HG03520 (cell line): ENCODE results near the gene PGRMC2.
"Not testable (repeated sequence)": the region's sequence is repeated elsewhere in the genome, so short reads cannot be mapped to it uniquely, and the experiment has no call there.

Experiments used
- ATAC-seq: cut with Tn5 transposase; IDR thresholded peaks from one replicate; pipeline ENCODE4 v1.9.1; 2021; ENCODE audit warnings: mild to moderate bottlenecking, moderate library complexity; ENCODE audit not compliant: unreplicated experiment

PGRMC2 gene

GRCh38 chr4:128271551-128271950 is 16.1 kb downstream of the PGRMC2 start:
- no peak for ATAC-seq

DNA sequence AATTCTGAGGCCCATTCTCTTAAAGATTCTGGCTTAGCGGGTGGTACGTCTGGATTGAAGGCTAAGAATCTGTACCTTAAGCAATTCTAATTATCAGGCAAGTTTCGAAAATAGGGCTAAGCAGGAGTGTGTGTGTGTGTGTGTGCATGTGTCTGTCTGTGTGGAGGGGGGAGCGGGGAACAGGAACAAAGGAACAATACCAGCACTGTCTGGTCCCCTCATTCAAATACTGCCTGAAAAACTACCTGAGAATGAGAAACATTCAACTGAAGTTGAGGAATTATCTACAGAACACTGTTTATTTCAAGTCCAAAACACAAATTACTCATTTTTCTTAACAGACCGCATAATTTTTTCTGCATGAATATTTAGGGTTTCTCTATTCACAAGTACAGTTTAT is 18.6 kb downstream of the PGRMC2 start:
- no peak for ATAC-seq

DNA sequence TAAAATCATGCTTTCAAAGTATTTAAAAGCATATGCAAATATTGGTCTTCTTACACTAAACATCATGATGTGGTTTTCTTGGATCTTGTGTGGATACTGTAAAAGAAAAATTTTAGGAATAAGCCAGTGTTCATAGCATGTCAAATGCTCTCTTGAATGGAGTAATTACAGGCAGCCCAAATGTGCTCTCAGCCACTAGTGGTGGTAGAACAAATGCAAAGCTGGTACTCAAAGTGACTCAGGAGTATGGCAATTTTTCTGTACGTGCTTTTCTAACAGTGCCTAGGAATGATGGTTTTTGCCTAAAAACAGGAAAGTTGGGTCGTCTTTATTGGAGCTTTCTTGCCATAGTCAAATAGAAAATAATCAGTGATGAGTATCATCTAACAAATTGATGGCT is 19.9 kb downstream of the PGRMC2 start:
- ATAC-seq = no peak

- not testable (repeated sequence) for ATAC-seq
These were observed 20.4 kb downstream of the PGRMC2 start for GRCh38 chr4:128267171-128267570.

GRCh38 chr4:128265550-128265949 is 22.1 kb downstream of the PGRMC2 start:
- not testable (repeated sequence) for ATAC-seq

DNA sequence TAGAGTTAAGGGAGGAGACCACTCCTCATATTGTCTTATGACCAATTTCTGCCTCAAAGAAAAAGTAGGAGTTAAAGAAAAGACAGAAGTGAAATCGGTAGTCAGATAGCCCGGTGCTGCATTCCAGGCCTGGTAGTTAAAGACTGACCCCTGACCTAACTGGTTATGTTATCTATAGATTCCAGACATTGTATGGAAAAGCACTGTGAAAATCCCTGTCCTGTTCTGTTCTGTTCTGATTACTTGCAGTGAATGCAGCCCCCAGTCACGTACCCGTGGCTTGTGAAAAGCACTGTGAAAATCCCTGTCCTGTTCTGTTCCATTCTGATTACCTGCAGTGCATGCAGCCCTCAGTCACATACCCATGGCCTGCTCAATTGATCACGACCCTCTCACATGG is 27.7 kb downstream of the PGRMC2 start:
- not testable (repeated sequence) for ATAC-seq

GRCh38 chr4:128258166-128258565 is 29.4 kb downstream of the PGRMC2 start:
- ATAC-seq = not testable (repeated sequence)

DNA sequence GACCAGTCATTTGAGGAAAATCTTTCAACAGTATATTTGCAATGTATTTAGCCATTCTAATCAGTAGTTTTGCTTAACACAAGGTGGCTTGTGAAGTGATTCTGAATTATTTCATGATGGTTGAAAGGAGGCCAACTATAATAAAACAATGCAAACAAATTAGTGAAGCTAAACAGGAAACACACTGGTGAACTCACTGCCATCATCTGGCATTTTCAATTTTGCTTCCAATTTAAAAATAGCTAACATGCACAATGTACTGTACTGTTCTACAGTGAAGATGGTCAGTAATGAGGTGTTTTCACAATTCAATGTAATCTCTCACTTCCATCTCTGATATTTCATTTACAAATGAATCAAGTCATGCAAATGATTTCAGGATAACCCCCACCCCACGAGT is 31.1 kb downstream of the PGRMC2 start:
- ATAC-seq = no peak

DNA sequence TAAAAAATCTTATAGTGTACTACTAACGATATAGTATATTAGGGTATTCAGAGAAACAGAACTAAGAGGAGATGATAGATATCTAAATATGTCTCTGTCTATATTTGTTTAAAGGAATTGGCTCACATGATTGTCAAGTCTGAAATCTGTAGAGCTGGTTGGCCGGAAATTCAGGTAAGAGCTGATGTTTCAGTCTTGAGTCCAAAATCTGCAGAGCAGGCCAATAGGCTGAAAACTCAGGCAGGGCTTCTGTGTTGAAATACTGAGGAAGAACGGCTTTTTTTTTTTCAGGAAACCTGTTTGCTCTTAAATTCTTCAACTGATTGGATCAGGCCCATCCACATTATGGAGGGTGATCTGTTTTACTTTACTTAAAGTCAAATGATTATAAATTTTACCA is 31.7 kb downstream of the PGRMC2 start:
- ATAC-seq = no peak

GRCh38 chr4:128249787-128250668 is 37.6 kb downstream of the PGRMC2 start:
- no peak for ATAC-seq

GRCh38 chr4:128247906-128248305 is 39.7 kb downstream of the PGRMC2 start:
- no peak for ATAC-seq

DNA sequence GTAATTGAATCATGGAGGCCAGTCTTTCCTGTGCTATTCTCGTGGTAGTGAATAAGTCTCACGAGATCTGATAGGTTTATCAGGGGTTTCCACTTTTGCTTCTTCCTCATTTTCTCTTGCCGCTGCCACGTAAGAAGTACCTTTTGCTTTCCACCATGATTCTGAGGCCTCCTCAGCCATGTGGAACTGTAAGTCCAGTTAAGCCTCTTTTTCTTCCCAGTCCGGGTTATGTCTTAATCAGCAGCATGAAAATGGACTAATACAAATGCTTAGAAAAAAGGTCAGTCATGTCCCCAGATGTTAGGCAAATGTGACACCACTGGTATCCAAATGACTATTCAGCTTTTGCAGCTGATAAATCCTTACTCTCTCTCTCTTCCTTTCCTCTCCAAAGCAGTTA is 42.2 kb downstream of the PGRMC2 start:
- not testable (repeated sequence) for ATAC-seq

GRCh38 chr4:128244379-128244778 is 43.2 kb downstream of the PGRMC2 start:
- ATAC-seq = no peak

GRCh38 chr4:128242601-128243000 is 45.0 kb downstream of the PGRMC2 start:
- ATAC-seq = no peak

- ATAC-seq = no peak
These were observed 45.6 kb downstream of the PGRMC2 start for GRCh38 chr4:128241981-128242380.

- no peak for ATAC-seq
These were observed 46.1 kb downstream of the PGRMC2 start for GRCh38 chr4:128241425-128241913.

DNA sequence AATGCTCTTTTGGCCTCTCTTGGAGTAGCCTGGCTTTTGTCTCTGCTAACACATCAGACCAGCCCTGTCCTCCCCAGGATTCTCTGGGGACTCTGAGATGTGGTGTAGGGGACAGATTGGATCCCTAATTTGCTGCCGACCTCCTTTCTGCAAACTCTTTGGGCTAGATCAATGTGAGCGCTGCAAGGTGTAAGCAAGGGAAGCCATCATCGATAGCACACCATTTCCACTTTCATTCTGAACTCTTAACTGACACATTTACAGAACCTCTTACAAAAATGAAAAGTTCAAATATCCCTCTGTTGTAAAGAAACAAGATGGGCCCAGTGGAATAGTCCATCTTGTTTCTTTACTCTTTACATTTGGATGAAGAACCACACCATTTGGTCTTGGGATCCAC is 46.6 kb downstream of the PGRMC2 start:
- no peak for ATAC-seq

- ATAC-seq = no peak
These were observed 52.8 kb downstream of the PGRMC2 start for GRCh38 chr4:128234836-128235235.

- ATAC-seq = no peak
These were observed 54.9 kb downstream of the PGRMC2 start for GRCh38 chr4:128232719-128233118.

DNA sequence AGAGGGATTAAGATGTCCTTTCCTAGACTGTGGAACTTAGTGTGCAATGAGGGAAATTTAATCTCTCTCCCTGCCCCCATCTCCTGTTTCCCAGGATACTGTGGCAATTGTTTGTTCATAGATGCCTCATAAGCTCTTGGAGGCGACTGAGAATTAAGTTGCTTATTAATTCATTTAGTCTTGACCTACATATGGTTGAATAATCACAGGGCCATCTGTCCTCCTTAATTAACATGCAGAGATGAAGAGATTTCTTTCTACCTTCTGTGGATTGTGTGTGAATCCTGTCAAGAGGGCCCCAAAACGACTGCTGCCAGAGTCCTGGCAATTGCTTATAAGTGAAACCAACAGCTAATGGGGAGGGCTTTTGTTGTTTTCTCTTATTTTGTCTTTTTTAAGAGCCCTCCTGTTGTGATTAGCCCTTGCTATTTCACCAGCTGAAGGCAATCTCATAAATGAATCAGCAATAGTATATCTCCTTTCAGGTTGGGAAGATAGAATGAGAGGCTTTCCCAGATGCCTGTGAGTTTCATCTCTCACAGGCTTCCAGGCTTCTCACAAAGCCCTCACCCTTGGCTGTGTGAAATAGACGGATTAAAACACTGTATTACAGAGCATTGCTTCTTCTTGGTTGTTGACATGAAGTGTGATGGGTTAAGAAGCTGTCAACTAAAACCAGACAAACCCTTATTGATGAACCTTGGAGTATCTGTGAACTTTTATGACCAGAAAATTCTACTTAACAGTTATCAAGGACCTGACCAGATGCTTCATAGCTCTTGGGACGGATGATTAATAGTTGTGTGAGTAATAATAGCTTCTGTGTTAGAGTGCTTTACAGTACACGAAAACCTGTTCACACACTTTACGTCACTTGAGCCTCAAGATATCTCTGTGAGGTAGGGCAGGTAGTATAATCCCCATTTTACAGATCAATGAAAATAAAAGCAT is 58.5 kb downstream of the PGRMC2 start:
- ATAC-seq = no peak

GRCh38 chr4:128227991-128228571 is 59.5 kb downstream of the PGRMC2 start:
- no peak for ATAC-seq
